ENCODE measurements around the gene MGLL.
A peak's percentile ranks its signal among the peaks of the same experiment; 100 is the strongest.

The MGLL gene

GRCh38 chr3:127750226-127751031 lies 71.9 kb downstream of the MGLL start:
- H3K36me3 ChIP-seq (ENCODE audit: control insufficient read depth, insufficient read depth, low read length) = no peaks in the 10 kb centered on the region
- no peak overlapping the region for H3K4ac ChIP-seq (ENCODE audit: low read depth, low read length)
- no peak overlapping the region for H2BK5ac ChIP-seq (ENCODE audit: low read length)
- no peak for DNase-seq
- H2AK5ac ChIP-seq (ENCODE audit: low read length) = no peak overlapping the region
- H4K8ac ChIP-seq (ENCODE audit: low read depth, low read length) = no peak overlapping the region
- H3K23ac ChIP-seq (ENCODE audit: low read length) = no peak overlapping the region
- H3K4me2 ChIP-seq (ENCODE audit: low read length) = no peak overlapping the region
- H3K27me3 ChIP-seq (ENCODE audit: insufficient read depth, low read length, poor library complexity) = no peaks in the 10 kb centered on the region
- no peak overlapping the region for H3K18ac ChIP-seq (ENCODE audit: low read length)
- no peaks in the 10 kb centered on the region for H3K79me1 ChIP-seq (ENCODE audit: low read length)
- H3K4me1 ChIP-seq (ENCODE audit: control insufficient read depth, low read depth, low read length) = no peaks in the 10 kb centered on the region
- H2BK15ac ChIP-seq (replicated peaks; ENCODE audit: low read depth) = no peak overlapping the region
- no peak overlapping the region for H3K9ac ChIP-seq (ENCODE audit: low read length)
- no peaks in the 10 kb centered on the region for H3K79me2 ChIP-seq (ENCODE audit: control insufficient read depth, insufficient read depth, low read length)
- WGBS (ENCODE audit: extremely low coverage, insufficient coverage, low lambda C conversion rate) = no CpG with 5 or more reads among the region's 12 CpGs
- no peak overlapping the region for H3K27ac ChIP-seq (ENCODE audit: low read depth, low read length)
- H4K5ac ChIP-seq (ENCODE audit: low read length) = no peak overlapping the region
- H3K56ac ChIP-seq (ENCODE audit: low read length) = no peak overlapping the region
- no peak overlapping the region for H3K4me3 ChIP-seq (ENCODE audit: low read length)
- H2BK120ac ChIP-seq (ENCODE audit: low read depth, low read length) = no peak overlapping the region

GRCh38 chr3:127749787-127750225 lies 72.5 kb downstream of the MGLL start:
- DNase-seq = peak; percentile 50
- no peak overlapping the region for H3K9ac ChIP-seq (ENCODE audit: low read length)

GRCh38 chr3:127749361-127749760 lies 73.0 kb downstream of the MGLL start:
- Histone ChIP-seq H3K4me2 (ENCODE audit: low read length) (no peak overlapping the region), H2AK5ac (ENCODE audit: low read length) (no peak overlapping the region), H3K27me3 (ENCODE audit: insufficient read depth, low read length, poor library complexity) (no peaks in the 10 kb centered on the region), H3K36me3 (ENCODE audit: control insufficient read depth, insufficient read depth, low read length) (no peaks in the 10 kb centered on the region), H3K9ac (ENCODE audit: low read length) (no peak overlapping the region), H4K5ac (ENCODE audit: low read length) (no peak overlapping the region), H2BK5ac (ENCODE audit: low read length) (no peak overlapping the region), H4K8ac (ENCODE audit: low read depth, low read length) (no peak overlapping the region), H2BK120ac (ENCODE audit: low read depth, low read length) (no peak overlapping the region), H3K4me3 (ENCODE audit: low read length) (no peak overlapping the region), H3K56ac (ENCODE audit: low read length) (no peak overlapping the region), H3K4me1 (ENCODE audit: control insufficient read depth, low read depth, low read length) (no peaks in the 10 kb centered on the region), H3K4ac (ENCODE audit: low read depth, low read length) (no peak overlapping the region), H3K79me2 (ENCODE audit: control insufficient read depth, insufficient read depth, low read length) (no peaks in the 10 kb centered on the region), H3K23ac (ENCODE audit: low read length) (no peak overlapping the region), H3K18ac (ENCODE audit: low read length) (no peak overlapping the region), H3K79me1 (ENCODE audit: low read length) (no peaks in the 10 kb centered on the region), H3K27ac (ENCODE audit: low read depth, low read length) (no peak overlapping the region), H2BK15ac (replicated peaks; ENCODE audit: low read depth) (no peak overlapping the region)
- no peak for DNase-seq
- no CpG with 5 or more reads among the region's 3 CpGs for WGBS (ENCODE audit: extremely low coverage, insufficient coverage, low lambda C conversion rate)

More at GRCh38 chr3:127749787-127750225, 72.5 kb downstream of the MGLL start:
- H3K23ac ChIP-seq (ENCODE audit: low read length) = no peak overlapping the region
- no peak overlapping the region for H4K5ac ChIP-seq (ENCODE audit: low read length)
- H3K36me3 ChIP-seq (ENCODE audit: control insufficient read depth, insufficient read depth, low read length) = no peaks in the 10 kb centered on the region
- no peak overlapping the region for H4K8ac ChIP-seq (ENCODE audit: low read depth, low read length)
- no peak overlapping the region for H2BK15ac ChIP-seq (replicated peaks; ENCODE audit: low read depth)
- H3K79me1 ChIP-seq (ENCODE audit: low read length) = no peaks in the 10 kb centered on the region
- no peak overlapping the region for H2BK5ac ChIP-seq (ENCODE audit: low read length)
- WGBS (ENCODE audit: extremely low coverage, insufficient coverage, low lambda C conversion rate) = no CpG with 5 or more reads among the region's 7 CpGs
- no peak overlapping the region for H3K4ac ChIP-seq (ENCODE audit: low read depth, low read length)
- H2BK120ac ChIP-seq (ENCODE audit: low read depth, low read length) = no peak overlapping the region
- no peaks in the 10 kb centered on the region for H3K27me3 ChIP-seq (ENCODE audit: insufficient read depth, low read length, poor library complexity)
- H3K4me3 ChIP-seq (ENCODE audit: low read length) = no peak overlapping the region
- H3K27ac ChIP-seq (ENCODE audit: low read depth, low read length) = no peak overlapping the region
- H3K4me1 ChIP-seq (ENCODE audit: control insufficient read depth, low read depth, low read length) = no peaks in the 10 kb centered on the region
- no peak overlapping the region for H3K4me2 ChIP-seq (ENCODE audit: low read length)
- no peak overlapping the region for H3K56ac ChIP-seq (ENCODE audit: low read length)
- no peak overlapping the region for H2AK5ac ChIP-seq (ENCODE audit: low read length)
- no peaks in the 10 kb centered on the region for H3K79me2 ChIP-seq (ENCODE audit: control insufficient read depth, insufficient read depth, low read length)
- H3K18ac ChIP-seq (ENCODE audit: low read length) = no peak overlapping the region

GRCh38 chr3:127748754-127749327 lies 73.5 kb downstream of the MGLL start:
- Histone ChIP-seq H2BK15ac (replicated peaks; ENCODE audit: low read depth) (no peak overlapping the region), H3K27ac (ENCODE audit: low read depth, low read length) (no peak overlapping the region), H3K27me3 (ENCODE audit: insufficient read depth, low read length, poor library complexity) (no peaks in the 10 kb centered on the region), H3K23ac (ENCODE audit: low read length) (no peak overlapping the region), H3K9ac (ENCODE audit: low read length) (no peak overlapping the region), H3K79me1 (ENCODE audit: low read length) (no peaks in the 10 kb centered on the region), H3K18ac (ENCODE audit: low read length) (no peak overlapping the region), H3K4me1 (ENCODE audit: control insufficient read depth, low read depth, low read length) (no peaks in the 10 kb centered on the region), H2BK120ac (ENCODE audit: low read depth, low read length) (no peak overlapping the region), H3K4ac (ENCODE audit: low read depth, low read length) (no peak overlapping the region), H2AK5ac (ENCODE audit: low read length) (no peak overlapping the region), H3K4me2 (ENCODE audit: low read length) (no peak overlapping the region), H3K4me3 (ENCODE audit: low read length) (no peak overlapping the region), H4K8ac (ENCODE audit: low read depth, low read length) (no peak overlapping the region), H3K56ac (ENCODE audit: low read length) (no peak overlapping the region), H2BK5ac (ENCODE audit: low read length) (no peak overlapping the region), H3K79me2 (ENCODE audit: control insufficient read depth, insufficient read depth, low read length) (no peaks in the 10 kb centered on the region), H4K5ac (ENCODE audit: low read length) (no peak overlapping the region), H3K36me3 (ENCODE audit: control insufficient read depth, insufficient read depth, low read length) (no peaks in the 10 kb centered on the region)
- DNase-seq = no peak
- no CpG with 5 or more reads among the region's 9 CpGs for WGBS (ENCODE audit: extremely low coverage, insufficient coverage, low lambda C conversion rate)

GRCh38 chr3:127747751-127748521 lies 74.4 kb downstream of the MGLL start:
- H4K5ac ChIP-seq (ENCODE audit: low read length) = no peak overlapping the region
- no peak overlapping the region for H3K4me2 ChIP-seq (ENCODE audit: low read length)
- no peak overlapping the region for H3K56ac ChIP-seq (ENCODE audit: low read length)
- no peak overlapping the region for H3K4me3 ChIP-seq (ENCODE audit: low read length)
- no peak overlapping the region for H3K9ac ChIP-seq (ENCODE audit: low read length)
- H3K27ac ChIP-seq (ENCODE audit: low read depth, low read length) = no peak overlapping the region
- H2BK5ac ChIP-seq (ENCODE audit: low read length) = no peak overlapping the region
- no CpG with 5 or more reads among the region's 16 CpGs for WGBS (ENCODE audit: extremely low coverage, insufficient coverage, low lambda C conversion rate)
- H3K18ac ChIP-seq (ENCODE audit: low read length) = no peak overlapping the region
- H3K36me3 ChIP-seq (ENCODE audit: control insufficient read depth, insufficient read depth, low read length) = no peaks in the 10 kb centered on the region
- H3K79me1 ChIP-seq (ENCODE audit: low read length) = no peaks in the 10 kb centered on the region
- H2BK120ac ChIP-seq (ENCODE audit: low read depth, low read length) = no peak overlapping the region
- H3K27me3 ChIP-seq (ENCODE audit: insufficient read depth, low read length, poor library complexity) = no peaks in the 10 kb centered on the region
- no peak overlapping the region for H3K4ac ChIP-seq (ENCODE audit: low read depth, low read length)
- H2AK5ac ChIP-seq (ENCODE audit: low read length) = no peak overlapping the region
- peak; percentile 13 for DNase-seq
- no peak overlapping the region for H4K8ac ChIP-seq (ENCODE audit: low read depth, low read length)
- H3K4me1 ChIP-seq (ENCODE audit: control insufficient read depth, low read depth, low read length) = no peaks in the 10 kb centered on the region
- H2BK15ac ChIP-seq (replicated peaks; ENCODE audit: low read depth) = no peak overlapping the region
- H3K23ac ChIP-seq (ENCODE audit: low read length) = no peak overlapping the region
- no peaks in the 10 kb centered on the region for H3K79me2 ChIP-seq (ENCODE audit: control insufficient read depth, insufficient read depth, low read length)

Measured in mesendoderm (in vitro differentiated cells).